Measurements from ENCODE around the gene SLC52A1.

SLC52A1 gene

DNA sequence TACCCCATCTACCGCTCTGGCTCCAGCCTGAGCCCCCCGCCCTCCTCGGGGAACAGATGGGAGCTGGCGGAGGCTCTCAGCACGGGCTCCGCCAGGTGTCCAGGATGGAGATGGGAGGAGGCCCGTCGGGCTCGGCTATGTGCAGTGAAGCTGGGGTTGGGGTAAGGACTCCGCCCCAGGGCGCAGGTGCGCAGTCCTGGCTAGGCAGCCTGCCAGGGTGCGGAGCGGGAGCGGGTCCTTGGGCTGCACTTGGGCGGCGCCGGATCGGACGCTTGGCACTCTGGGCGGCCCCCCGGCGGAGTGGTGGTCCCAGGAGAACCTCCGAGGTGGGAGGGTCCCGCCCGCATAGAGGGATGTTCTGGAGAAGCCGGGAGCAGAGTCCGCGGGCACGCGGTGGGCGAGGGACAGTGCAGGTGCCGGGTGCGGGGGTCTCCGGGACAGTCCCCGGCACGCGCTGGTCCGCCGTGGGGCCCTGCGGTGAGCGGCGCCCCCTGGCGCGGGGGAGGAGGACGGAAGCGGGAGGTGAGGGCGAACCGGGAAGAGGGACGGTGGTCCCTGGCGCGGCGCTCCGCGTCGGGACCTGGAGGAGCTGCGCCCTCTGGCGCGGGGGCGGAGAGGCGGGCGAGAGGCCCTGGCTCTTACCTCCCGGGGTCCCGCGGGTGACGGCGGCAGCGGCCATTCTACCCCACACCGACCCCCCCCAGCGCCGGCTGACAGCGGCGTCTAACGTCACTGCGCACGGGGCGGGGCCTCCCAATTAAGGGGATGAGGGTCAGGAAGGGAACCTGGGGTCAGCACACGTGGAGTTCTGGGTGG, 48.1 kb downstream of the SLC52A1 start, which contains the start of gene CAMTA2:
Gene CAMTA2 (minus strand): TSS at position 725 of the 816 bp plus-strand sequence. CDS start 1,453 bp downstream, outside the sequence.
- no peak for FAIRE-seq

GRCh38 chr17:4986403-4986802, 48.8 kb downstream of the SLC52A1 start:
- FAIRE-seq: no peak

Data from A204.1 (cell line).